Hepatocyte (in vitro differentiated cells): ENCODE data around the gene HAND1. TPM values are rescaled to one million over a fixed set of nuclear protein-coding genes. Genes with fewer than 3 reads are reported as not detected.

Experiments used
- DNase-seq: peaks from one replicate; pipeline ENCODE4 v3.0.0-alpha.2; 2016; ENCODE audit warnings: low spot score
- H2AFZ ChIP-seq: fragments of 200-600 bp; sonication (generic); 2 replicates; pipeline ENCODE4 v1.6.0; 2016; ENCODE audit warnings: antibody characterized with exemption, mild to moderate bottlenecking
- H3K27ac ChIP-seq: fragments of 200-600 bp; sonication (generic); 2 replicates; pipeline ENCODE4 v1.5.1; 2016; ENCODE audit warnings: mild to moderate bottlenecking
- H3K27me3 ChIP-seq: fragments of 200-600 bp; sonication (generic); 2 replicates; pipeline ENCODE4 v1.6.1; 2016
- H3K36me3 ChIP-seq: fragments of 200-600 bp; sonication (generic); replicated peaks from 2 replicates; pipeline ENCODE4 v1.5.1; 2016; ENCODE audit warnings: low read depth; ENCODE audit not compliant: insufficient read depth
- H3K4me1 ChIP-seq: fragments of 200-600 bp; sonication (generic); 2 replicates; pipeline ENCODE4 v1.5.1; 2016; ENCODE audit warnings: mild to moderate bottlenecking, moderate library complexity; ENCODE audit not compliant: insufficient read depth
- H3K4me2 ChIP-seq: fragments of 200-600 bp; sonication (generic); 2 replicates; pipeline ENCODE4 v1.6.0; 2016
- H3K4me3 ChIP-seq: fragments of 200-600 bp; sonication (generic); 2 replicates; pipeline ENCODE4 v1.5.1; 2016; ENCODE audit warnings: mild to moderate bottlenecking
- H3K79me2 ChIP-seq: fragments of 200-600 bp; sonication (generic); 2 replicates; pipeline ENCODE4 v1.6.0; 2017; ENCODE audit warnings: mild to moderate bottlenecking
- H3K9me2 ChIP-seq: fragments of 200-600 bp; sonication (generic); replicated peaks from 2 replicates; pipeline ENCODE4 v1.6.0; 2017; ENCODE audit warnings: mild to moderate bottlenecking; ENCODE audit not compliant: insufficient read depth
- H3K9me3 ChIP-seq: fragments of 200-600 bp; sonication (generic); 2 replicates; pipeline ENCODE4 v1.5.1; 2016; ENCODE audit warnings: low read depth, mild to moderate bottlenecking
- H4K20me1 ChIP-seq: fragments of 200-600 bp; sonication (generic); 2 replicates; pipeline ENCODE4 v1.6.0; 2016; ENCODE audit warnings: mild to moderate bottlenecking; ENCODE audit not compliant: insufficient read depth, poor library complexity, severe bottlenecking
- EZH2 ChIP-seq: fragments of 200-600 bp; sonication (generic); IDR thresholded peaks from 2 replicates; pipeline ENCODE4 v1.6.1; 2016; ENCODE audit warnings: antibody characterized with exemption, mild to moderate bottlenecking, borderline replicate concordance
- EZH2phosphoT487 ChIP-seq: fragments of 200-600 bp; sonication (generic); IDR thresholded peaks from one replicate; pipeline ENCODE4 v1.6.1; 2018; ENCODE audit warnings: antibody characterized with exemption, mild to moderate bottlenecking, low read depth, moderate library complexity; ENCODE audit not compliant: unreplicated experiment, severe bottlenecking
- WGBS: methylation state at CpG from one replicate; pipeline ENCODE4 v1.1.6; 2016; ENCODE audit warnings: low lambda C conversion rate; ENCODE audit errors: missing lambda C conversion rate; 5-methylcytosine and 5-hydroxymethylcytosine counted together
- polyA plus RNA-seq: library from polyadenylated mRNA; unstranded; fragments of >200 nt; fragmentation: Nextera tagmentation; extraction: Ambion mirVana; gene quantifications from 2 replicates; pipeline ENCODE4 v1.2.1, GENCODE V29; 2016
- total RNA-seq: library from RNA; depleted of rRNA; stranded (reverse); fragments of >200 nt; gene quantifications from 2 replicates; pipeline ENCODE4 v1.2.3, GENCODE V29; 2014
- TF ChIP-seq, protein P1 (sequence below): fragments of 200-600 bp; sonication (generic); IDR thresholded peaks from 2 replicates; pipeline ENCODE4 v1.5.1; 2016; ENCODE audit warnings: antibody characterized with exemption, mild to moderate bottlenecking; ENCODE audit not compliant: poor library complexity

HAND1 gene
- total and polyA plus RNA-seq, 2 experiments from 2014 or later, result 39.2 to 118 TPM

DNA sequence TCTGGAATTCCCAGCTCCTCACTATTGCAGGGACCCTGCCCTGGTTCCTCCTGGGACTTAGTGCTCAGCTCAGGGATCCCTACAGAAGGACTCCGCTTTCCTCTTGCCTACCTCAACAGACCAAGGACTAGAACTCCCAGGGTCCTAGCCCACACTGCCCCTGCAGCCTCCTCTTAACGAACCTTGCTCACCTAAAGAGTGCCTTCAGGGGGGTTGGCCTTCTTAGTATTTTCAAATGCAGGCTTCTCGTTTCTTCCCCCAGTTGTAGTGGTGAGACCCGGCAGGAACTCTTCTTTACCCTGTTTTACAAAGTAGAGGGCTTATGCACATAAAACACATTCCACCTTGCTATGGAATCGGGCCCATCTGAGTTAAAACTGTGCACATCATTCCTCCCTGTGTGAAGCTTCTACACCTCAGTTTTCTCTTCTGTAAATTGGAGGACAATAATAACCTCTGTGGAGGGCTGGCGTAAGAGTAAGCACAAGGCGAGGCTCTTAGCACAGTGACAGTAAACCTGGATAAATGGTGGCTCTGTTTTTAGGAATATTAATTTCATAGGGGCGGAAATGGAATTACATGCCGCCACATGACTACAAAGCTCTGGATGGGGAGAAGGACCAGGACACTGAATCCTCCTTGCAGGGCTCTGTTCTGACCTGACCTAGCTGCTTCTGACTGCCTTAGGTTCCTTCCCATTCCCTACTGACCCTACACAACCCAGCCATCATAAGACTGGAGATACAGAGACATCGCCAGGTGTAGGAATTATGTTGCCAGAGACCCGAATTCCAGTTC is 3.8 kb upstream of the HAND1 start:
- no peak for DNase-seq
- peak overlapping the region; percentile 66 for H3K4me2 ChIP-seq
- no peaks in the 10 kb centered on the region for H3K9me3 ChIP-seq

DNA sequence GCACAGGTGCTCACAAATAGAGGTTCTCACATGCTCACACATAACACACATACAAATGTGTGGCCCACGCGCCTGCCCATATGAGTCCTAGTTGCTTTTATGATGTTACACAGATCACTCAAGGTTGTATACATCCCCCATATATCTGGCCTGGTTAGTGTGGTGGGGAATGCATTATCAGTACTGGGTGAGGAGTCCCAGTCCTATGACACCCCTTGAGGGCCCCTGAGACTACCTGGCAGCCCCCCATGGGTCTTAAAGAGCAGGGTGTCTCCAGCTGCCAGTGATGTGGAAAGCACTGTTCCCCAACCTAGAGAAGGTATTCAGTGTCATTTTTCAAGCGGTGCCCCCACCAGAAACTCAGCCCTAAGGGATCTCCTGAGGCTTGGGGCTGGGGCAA is 2.8 kb upstream of the HAND1 start:
- H3K4me1 ChIP-seq, result peaks cover 63% of the 10 kb centered on the region
- H3K9me2 ChIP-seq, result no peaks in the 10 kb centered on the region
- no peaks in the 10 kb centered on the region for H3K36me3 ChIP-seq
- H3K27ac ChIP-seq, result no peak overlapping the region
- H3K27me3 ChIP-seq, result peaks cover 98% of the 10 kb centered on the region
- peaks cover 16% of the 10 kb centered on the region for H3K79me2 ChIP-seq
- H3K4me2 ChIP-seq, result no peak overlapping the region
- no peak for DNase-seq
- no peak overlapping the region for H3K4me3 ChIP-seq
- TF ChIP-seq, protein P1, sequence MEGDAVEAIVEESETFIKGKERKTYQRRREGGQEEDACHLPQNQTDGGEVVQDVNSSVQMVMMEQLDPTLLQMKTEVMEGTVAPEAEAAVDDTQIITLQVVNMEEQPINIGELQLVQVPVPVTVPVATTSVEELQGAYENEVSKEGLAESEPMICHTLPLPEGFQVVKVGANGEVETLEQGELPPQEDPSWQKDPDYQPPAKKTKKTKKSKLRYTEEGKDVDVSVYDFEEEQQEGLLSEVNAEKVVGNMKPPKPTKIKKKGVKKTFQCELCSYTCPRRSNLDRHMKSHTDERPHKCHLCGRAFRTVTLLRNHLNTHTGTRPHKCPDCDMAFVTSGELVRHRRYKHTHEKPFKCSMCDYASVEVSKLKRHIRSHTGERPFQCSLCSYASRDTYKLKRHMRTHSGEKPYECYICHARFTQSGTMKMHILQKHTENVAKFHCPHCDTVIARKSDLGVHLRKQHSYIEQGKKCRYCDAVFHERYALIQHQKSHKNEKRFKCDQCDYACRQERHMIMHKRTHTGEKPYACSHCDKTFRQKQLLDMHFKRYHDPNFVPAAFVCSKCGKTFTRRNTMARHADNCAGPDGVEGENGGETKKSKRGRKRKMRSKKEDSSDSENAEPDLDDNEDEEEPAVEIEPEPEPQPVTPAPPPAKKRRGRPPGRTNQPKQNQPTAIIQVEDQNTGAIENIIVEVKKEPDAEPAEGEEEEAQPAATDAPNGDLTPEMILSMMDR, result no peak
- TF ChIP-seq EZH2phosphoT487, result no peak
- TF ChIP-seq EZH2, result no peak
- no peak overlapping the region for H2AFZ ChIP-seq
- peaks cover 12% of the 10 kb centered on the region for H4K20me1 ChIP-seq
- 20% methylated on average over 3 of the region's 3 CpGs for WGBS
- H3K9me3 ChIP-seq, result no peaks in the 10 kb centered on the region

More for the DNA sequence above, 3.8 kb upstream of the HAND1 start:
- H3K27ac ChIP-seq, result no peak overlapping the region
- TF ChIP-seq, protein P1, result no peak
- TF ChIP-seq EZH2, result no peak
- no peak for TF ChIP-seq EZH2phosphoT487
- peaks cover 66% of the 10 kb centered on the region for H3K4me1 ChIP-seq
- H4K20me1 ChIP-seq, result peaks cover 3% of the 10 kb centered on the region
- WGBS, result 36% methylated on average over 11 of the region's 11 CpGs
- no peak overlapping the region for H3K4me3 ChIP-seq
- no peaks in the 10 kb centered on the region for H3K36me3 ChIP-seq
- H3K9me2 ChIP-seq, result no peaks in the 10 kb centered on the region
- no peak overlapping the region for H2AFZ ChIP-seq
- peaks cover 7% of the 10 kb centered on the region for H3K79me2 ChIP-seq
- peaks cover 98% of the 10 kb centered on the region for H3K27me3 ChIP-seq

DNA sequence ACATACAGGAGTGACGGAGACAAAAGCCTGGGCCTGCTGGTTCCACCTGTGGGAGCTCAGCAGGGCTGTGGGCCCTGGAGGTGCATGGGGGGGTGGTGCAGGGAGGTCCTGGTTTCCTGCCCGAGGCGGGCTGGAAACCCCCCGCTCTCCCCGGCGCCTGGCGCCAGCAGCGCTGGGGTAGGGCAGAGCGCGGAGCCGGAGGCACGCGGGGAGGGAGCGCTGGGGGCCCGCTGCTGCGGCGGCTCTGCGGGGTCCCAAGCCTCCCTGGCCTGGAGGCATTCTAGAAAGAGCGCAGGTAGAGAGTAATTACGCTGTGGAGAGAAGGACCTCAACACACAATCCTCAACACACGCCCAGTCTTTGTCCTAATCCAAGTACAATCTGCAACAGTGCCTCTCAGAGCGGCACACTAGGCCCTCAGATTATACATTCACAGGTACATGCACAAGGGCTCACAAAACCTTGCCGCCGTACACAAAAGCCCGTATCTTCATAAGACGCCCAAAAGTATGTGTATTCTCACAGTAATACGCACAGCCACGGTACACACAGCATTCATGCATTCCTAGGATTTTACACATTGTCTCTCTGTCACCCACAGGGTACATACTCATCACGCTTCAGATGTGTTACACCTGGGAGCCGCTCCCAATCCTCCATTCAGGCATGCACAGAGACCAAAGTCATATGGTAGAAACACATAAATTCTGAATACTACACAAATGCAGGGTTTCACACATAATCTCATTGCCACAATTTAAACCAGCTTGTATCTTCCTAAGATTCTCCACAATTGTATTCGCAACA is 2.1 kb upstream of the HAND1 start:
- Histone ChIP-seq H3K27me3 (peaks cover 98% of the 10 kb centered on the region), H3K4me3 (no peak overlapping the region), H3K9me2 (no peaks in the 10 kb centered on the region), H3K4me2 (peak overlapping the region; percentile 83), H3K4me1 (peaks cover 56% of the 10 kb centered on the region), H3K9me3 (no peaks in the 10 kb centered on the region), H3K36me3 (no peaks in the 10 kb centered on the region), H3K27ac (peak overlapping the region; percentile 48), H4K20me1 (peaks cover 17% of the 10 kb centered on the region), H3K79me2 (peaks cover 22% of the 10 kb centered on the region), H2AFZ (no peak overlapping the region)
- TF ChIP-seq EZH2, result peak; percentile 81
- TF ChIP-seq, protein P1, result no peak
- no peak for TF ChIP-seq EZH2phosphoT487
- no peak for DNase-seq
- 12% methylated on average over 31 of the region's 31 CpGs for WGBS
